Tibial nerve (tissue), 4 donors: ENCODE data around the gene MED26.
"Not testable (repeated sequence)": the region's sequence is repeated elsewhere in the genome, so short reads cannot be mapped to it uniquely, and the experiment has no call there.

Source experiments
- CTCF ChIP-seq, 5 experiments: fragments of 200-600 bp in 3 of 5; fragments of 450-650 bp in 2 of 5; sonication (generic) in 3 of 5; IDR thresholded peaks; one replicate each; pipeline ENCODE4 v1.5.1; 2016 to 2019; ENCODE audit warnings: antibody characterized with exemption in 5 of 5, mild to moderate bottlenecking in 3 of 5, moderate library complexity in 2 of 5
- EP300 ChIP-seq, 2 donors: sonication (generic); formaldehyde crosslinking; IDR thresholded peaks; one replicate each; pipeline ENCODE4 v1.6.1; 2017; ENCODE audit warnings: antibody characterized with exemption in 2 of 2, mild to moderate bottlenecking in 1 of 2
- POLR2A ChIP-seq, 2 donors: fragments of 450-650 bp; IDR thresholded peaks; one replicate each; pipeline ENCODE4 v1.6.1; 2017; ENCODE audit warnings: antibody characterized with exemption in 2 of 2, mild to moderate bottlenecking in 2 of 2, moderate library complexity in 2 of 2

GRCh38 chr19:16673839-16674238, 45.8 kb upstream of the MED26 start:
- TF ChIP-seq CTCF, EP300, POLR2A (IDR thresholded peaks at IDR 0.05): not testable (repeated sequence)
